Measurements from ENCODE around the gene FBXL16. TPM values are rescaled to one million over a fixed set of nuclear protein-coding genes. Genes with fewer than 3 reads are reported as not detected.

FBXL16 gene
- total RNA-seq, 1 donor from 2014 or later = 0.46 TPM

DNA sequence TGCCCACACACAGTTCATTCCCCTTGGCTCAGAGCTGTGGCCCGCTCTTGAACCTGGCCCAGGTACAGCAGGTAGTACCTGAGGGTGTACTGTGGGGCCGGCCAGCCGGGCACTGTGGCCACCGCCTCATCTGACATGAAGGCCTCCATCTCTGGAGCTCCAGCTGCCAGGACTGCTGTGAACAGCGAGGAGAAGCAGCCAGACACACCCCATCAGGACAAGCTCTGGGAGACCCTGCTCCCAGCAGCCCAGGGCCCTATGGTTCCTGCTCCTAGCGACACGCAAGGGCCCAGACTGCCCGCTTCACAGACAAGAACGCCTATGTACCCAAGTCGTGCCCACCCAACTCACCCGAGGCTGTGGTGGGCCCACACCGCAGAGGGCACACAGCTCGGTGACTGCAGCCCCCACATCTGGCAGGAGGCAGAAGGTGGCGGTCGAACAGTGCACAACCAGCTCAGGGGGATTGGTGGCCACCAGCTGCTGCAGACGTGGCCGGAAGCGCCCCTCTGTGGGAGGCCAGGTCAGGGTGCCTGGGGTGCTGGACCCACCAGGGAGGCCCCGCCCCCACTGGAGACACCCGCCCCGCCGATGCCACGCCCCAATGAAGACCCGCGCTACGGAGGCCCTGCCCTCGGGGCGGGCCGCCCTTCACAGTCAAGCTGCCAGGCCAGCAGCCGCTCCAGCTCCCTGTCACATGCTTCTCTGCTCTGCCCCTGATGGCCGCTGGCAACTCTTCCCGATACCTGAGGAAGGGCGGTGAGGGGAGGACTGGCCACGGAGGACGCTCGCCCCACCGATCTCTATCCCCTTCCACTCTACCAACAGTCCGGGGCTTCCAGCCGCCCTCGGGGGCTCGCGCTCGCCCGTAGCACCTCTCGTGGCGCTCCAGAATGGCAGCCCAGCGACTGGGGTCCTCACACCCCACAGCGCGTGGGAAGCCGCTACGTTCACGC lies 26.5 kb downstream of the FBXL16 start:
- TF ChIP-seq, protein P1, sequence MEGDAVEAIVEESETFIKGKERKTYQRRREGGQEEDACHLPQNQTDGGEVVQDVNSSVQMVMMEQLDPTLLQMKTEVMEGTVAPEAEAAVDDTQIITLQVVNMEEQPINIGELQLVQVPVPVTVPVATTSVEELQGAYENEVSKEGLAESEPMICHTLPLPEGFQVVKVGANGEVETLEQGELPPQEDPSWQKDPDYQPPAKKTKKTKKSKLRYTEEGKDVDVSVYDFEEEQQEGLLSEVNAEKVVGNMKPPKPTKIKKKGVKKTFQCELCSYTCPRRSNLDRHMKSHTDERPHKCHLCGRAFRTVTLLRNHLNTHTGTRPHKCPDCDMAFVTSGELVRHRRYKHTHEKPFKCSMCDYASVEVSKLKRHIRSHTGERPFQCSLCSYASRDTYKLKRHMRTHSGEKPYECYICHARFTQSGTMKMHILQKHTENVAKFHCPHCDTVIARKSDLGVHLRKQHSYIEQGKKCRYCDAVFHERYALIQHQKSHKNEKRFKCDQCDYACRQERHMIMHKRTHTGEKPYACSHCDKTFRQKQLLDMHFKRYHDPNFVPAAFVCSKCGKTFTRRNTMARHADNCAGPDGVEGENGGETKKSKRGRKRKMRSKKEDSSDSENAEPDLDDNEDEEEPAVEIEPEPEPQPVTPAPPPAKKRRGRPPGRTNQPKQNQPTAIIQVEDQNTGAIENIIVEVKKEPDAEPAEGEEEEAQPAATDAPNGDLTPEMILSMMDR (conservative IDR thresholded peaks at IDR 0.05; ENCODE audit: low read depth, low read length) = no peak
- DNase-seq (ENCODE audit: low read depth) = no peak
- peak overlapping the region; percentile 57 for H3K4me3 ChIP-seq (ENCODE audit: low read depth, low read length)

DNA sequence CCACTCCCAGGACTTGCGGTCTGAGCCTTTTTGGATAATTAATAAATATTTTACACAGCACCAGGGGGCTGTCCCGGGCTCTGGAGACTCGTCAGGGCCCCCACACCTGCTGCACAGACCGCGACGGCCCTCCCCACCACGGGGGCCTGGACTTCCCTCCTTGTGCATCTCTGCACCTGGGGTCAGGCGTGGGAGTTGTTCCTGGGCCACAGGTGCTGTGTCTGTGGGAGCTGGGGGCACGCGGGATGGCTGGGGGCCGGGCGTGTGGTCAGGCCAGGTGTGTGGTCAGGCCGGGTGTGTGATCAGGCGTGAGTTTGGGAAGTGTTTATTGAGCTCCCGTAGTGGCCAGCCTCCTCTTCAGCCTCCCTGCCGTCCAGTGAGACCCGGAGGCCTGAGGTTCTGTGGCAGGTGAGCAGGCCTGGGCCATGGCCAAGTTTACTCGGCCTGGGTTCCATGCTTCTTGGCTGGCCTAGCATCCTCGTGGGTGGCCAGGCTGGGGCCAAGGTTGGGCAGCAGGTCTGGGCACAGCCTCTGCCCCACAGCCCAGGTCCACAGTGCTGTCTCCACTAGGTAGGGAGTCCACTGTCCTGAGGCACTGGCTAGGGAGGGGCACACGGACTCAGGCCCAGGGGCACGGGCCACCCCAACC lies 27.3 kb downstream of the FBXL16 start:
- DNase-seq (ENCODE audit: low read depth) = no peak
- H3K4me3 ChIP-seq (ENCODE audit: low read depth, low read length) = no peak overlapping the region
- TF ChIP-seq, protein P1 (conservative IDR thresholded peaks at IDR 0.05; ENCODE audit: low read depth, low read length) = no peak

DNA sequence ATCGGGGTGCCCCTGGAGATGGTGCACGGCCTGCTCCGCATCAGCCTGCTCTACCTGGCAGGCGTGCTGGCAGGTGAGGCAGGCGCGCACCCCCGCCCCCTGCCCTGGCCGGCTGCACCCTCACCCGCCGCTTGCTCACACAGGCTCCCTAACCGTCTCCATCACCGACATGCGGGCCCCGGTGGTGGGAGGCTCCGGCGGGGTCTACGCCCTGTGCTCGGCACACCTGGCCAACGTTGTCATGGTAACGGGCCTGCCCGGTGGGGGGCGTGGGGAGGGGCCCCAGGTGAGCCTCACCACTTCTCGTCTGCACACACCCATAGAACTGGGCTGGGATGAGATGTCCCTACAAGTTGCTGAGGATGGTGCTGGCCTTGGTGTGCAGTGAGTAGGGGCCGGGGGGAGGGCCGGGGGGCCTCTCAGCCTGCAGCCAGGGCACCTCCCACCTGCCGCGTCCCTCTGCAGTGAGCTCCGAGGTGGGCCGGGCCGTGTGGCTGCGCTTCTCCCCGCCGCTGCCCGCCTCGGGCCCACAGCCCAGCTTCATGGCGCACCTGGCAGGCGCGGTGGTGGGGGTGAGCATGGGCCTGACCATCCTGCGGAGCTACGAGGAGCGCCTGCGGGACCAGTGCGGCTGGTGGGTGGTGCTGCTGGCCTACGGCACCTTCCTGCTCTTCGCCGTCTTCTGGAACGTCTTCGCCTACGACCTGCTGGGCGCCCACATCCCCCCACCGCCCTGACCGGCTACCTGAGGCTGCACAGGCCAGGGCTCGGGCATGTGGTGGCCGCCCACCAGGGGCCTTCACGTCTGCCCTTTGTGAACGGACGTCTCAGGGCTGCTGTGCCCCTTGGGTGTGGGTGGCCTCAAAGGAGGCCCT lies 28.0 kb downstream of the FBXL16 start:
- no peak for DNase-seq (ENCODE audit: low read depth)
- H3K4me3 ChIP-seq (ENCODE audit: low read depth, low read length) = no peak overlapping the region
- TF ChIP-seq, protein P1 (conservative IDR thresholded peaks at IDR 0.05; ENCODE audit: low read depth, low read length) = no peak

DNA sequence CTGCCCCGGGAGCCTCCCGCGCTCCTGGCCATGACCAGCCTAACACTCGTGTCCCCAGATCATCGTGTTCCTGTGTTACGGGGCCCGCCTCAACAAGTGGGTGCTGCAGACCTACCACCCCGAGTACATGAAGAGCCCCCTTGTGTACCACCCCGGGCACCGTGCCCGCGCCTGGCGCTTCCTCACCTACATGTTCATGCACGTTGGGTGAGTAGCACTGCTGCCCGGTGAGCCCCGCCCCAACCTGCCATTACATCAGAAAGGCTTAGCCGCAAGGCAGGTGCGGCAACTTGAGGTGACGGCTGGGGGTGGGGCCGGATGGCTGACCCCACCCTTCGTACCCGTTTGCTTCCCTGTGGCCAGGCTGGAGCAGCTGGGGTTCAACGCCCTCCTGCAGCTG lies 28.7 kb downstream of the FBXL16 start:
- H3K4me3 ChIP-seq (ENCODE audit: low read depth, low read length) = no peak overlapping the region
- TF ChIP-seq, protein P1 (conservative IDR thresholded peaks at IDR 0.05; ENCODE audit: low read depth, low read length) = no peak
- DNase-seq (ENCODE audit: low read depth) = no peak

DNA sequence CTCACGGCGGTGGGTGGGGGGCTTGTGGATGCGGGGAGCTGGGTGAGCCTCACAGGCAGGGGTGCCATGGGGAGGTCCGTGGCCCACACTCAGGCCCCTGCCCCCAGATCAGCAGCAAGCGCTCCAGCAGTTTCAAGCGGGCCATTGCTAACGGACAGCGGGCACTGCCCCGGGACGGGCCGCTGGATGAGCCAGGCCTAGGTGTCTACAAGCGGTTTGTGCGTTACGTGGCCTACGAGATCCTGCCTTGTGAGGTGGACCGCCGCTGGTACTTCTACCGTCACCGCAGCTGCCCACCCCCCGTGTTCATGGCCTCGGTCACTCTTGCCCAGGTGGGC lies 29.1 kb downstream of the FBXL16 start:
- DNase-seq (ENCODE audit: low read depth) = no peak
- H3K4me3 ChIP-seq (ENCODE audit: low read depth, low read length) = no peak overlapping the region
- TF ChIP-seq, protein P1 (conservative IDR thresholded peaks at IDR 0.05; ENCODE audit: low read depth, low read length) = no peak

DNA sequence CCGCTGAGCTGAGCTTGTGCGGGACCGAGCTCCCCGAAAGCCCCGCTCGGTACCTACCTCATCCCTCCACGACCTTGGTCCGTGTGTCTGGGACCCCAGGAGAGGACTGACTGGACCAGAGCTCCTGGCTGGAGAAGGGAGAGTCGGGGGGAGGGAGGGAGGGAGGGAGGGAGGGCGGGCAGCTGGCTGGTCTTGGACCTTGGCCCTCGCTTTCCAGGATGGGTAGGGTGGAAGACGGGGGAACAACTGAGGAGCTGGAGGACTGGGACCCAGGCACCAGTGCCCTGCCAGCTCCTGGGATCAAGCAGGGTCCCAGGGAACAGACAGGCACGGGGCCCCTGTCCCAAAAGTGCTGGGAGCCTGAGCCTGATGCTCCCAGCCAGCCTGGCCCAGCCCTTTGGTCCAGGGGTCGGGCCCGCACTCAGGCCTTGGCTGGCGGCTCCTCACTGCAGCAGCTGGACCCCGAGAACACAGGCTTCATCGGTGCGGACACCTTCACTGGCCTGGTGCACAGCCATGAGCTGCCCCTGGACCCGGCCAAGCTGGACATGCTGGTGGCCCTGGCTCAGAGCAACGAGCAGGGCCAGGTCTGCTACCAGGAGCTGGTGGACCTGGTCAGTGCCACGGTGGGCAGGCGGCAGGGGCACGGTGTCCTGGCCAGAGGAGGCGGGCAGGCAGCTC lies 29.6 kb downstream of the FBXL16 start:
- peak overlapping the region; percentile 57 for H3K4me3 ChIP-seq (ENCODE audit: low read depth, low read length)
- TF ChIP-seq, protein P1 (conservative IDR thresholded peaks at IDR 0.05; ENCODE audit: low read depth, low read length) = no peak
- no peak for DNase-seq (ENCODE audit: low read depth)
